Ishikawa (cell line): ENCODE results near the gene INKA2.

Experiments used
- CREB1 ChIP-seq: IDR thresholded peaks from 2 replicates; pipeline ENCODE4 v1.6.1; 2012; ENCODE audit warnings: low read depth
- EP300 ChIP-seq: IDR thresholded peaks from 2 replicates; pipeline ENCODE4 v1.6.1; 2012; ENCODE audit warnings: borderline replicate concordance
- FOXM1 ChIP-seq: IDR thresholded peaks from 2 replicates; pipeline ENCODE4 v1.6.1; 2012; ENCODE audit warnings: low read depth, borderline replicate concordance
- MAX ChIP-seq: IDR thresholded peaks from 2 replicates; pipeline ENCODE4 v1.6.1; 2012
- REST ChIP-seq: IDR thresholded peaks from 2 replicates; pipeline ENCODE4 v1.6.1; 2012; ENCODE audit warnings: low read depth, mild to moderate bottlenecking
- TAF1 ChIP-seq: IDR thresholded peaks from 2 replicates; pipeline ENCODE4 v1.6.1; 2012; ENCODE audit warnings: low read depth, mild to moderate bottlenecking
- YY1 ChIP-seq: IDR thresholded peaks from 2 replicates; pipeline ENCODE4 v1.6.1; 2012; ENCODE audit warnings: low read depth

GRCh38 chr1:111704776-111705175 is 34.4 kb downstream of the INKA2 start:
- TF ChIP-seq MAX (no peak), CREB1 (no peak), TAF1 (no peak), YY1 (no peak), REST (no peak), FOXM1 (no peak), EP300 (no peak)
